H1 (cell line): ENCODE data around the gene USP17L10. TPM values are rescaled to one million over a fixed set of nuclear protein-coding genes. Genes with fewer than 3 reads are reported as not detected.

ENCODE experiments used
- polyA plus RNA-seq, 7 experiments: library from polyadenylated mRNA; depleted of rRNA in 3 of 7; stranded (reverse) in 5 of 7; unstranded in 2 of 7; fragments of >200 nt in 5 of 7; fragments of 200-250 nt in 2 of 7; gene quantifications; 1 replicate in 5 of 7; 2 replicates in 1 of 7; 4 replicates in 1 of 7; pipeline versions ENCODE4 v1.2.1 to v1.2.3, GENCODE V29; 2011 to 2013; ENCODE audit warnings: missing spikeins in 2 of 7, mixed read lengths in 2 of 7
- total RNA-seq: library from RNA; stranded (reverse); fragmentation: NEBNext Ultra II Directional; extraction: Animal tissue kit (Norgen Biotek cat#: 25700); gene quantifications from 2 replicates; pipeline ENCODE4 v1.2.1, GENCODE V29; 2021

USP17L10 gene
- total and polyA plus RNA-seq, 2 of the 8 experiments (the other 6 are each of a cell fraction or from before 2014, with no cell fraction given) = not detected

Other genes starting within 250 kb of the USP17L10 start
- not detected in 2 replicates for gene FAM90A26, start 40.2 kb upstream of the USP17L10 start, total RNA-seq
- gene FAM90A26, start 40.2 kb upstream of the USP17L10 start, polyA plus RNA-seq (2011; rRNA removed) = 0.05 TPM in 1 of 2 replicates, not detected in the other
- not detected in 2 replicates for gene USP17L11, start 4.7 kb downstream of the USP17L10 start, total RNA-seq
- gene USP17L11, start 4.7 kb downstream of the USP17L10 start, polyA plus RNA-seq (2011; rRNA removed) = not detected in 2 replicates
- not detected in 2 replicates for gene USP17L12, start 9.5 kb downstream of the USP17L10 start, total RNA-seq
- gene USP17L12, start 9.5 kb downstream of the USP17L10 start, polyA plus RNA-seq (2011; rRNA removed) = not detected in 2 replicates
- not detected in 2 replicates for gene USP17L13, start 14.2 kb downstream of the USP17L10 start, total RNA-seq
- gene USP17L13, start 14.2 kb downstream of the USP17L10 start, polyA plus RNA-seq (2011; rRNA removed) = not detected in 2 replicates
- gene USP17L15, start 23.7 kb downstream of the USP17L10 start, total RNA-seq = not detected in 2 replicates
- not detected in 2 replicates for gene USP17L15, start 23.7 kb downstream of the USP17L10 start, polyA plus RNA-seq (2011; rRNA removed)
- not detected in 2 replicates for gene USP17L17, start 33.2 kb downstream of the USP17L10 start, total RNA-seq
- not detected in 2 replicates for gene USP17L17, start 33.2 kb downstream of the USP17L10 start, polyA plus RNA-seq (2011; rRNA removed)
- gene USP17L18, start 38.0 kb downstream of the USP17L10 start, total RNA-seq = not detected in 2 replicates
- not detected in 2 replicates for gene USP17L18, start 38.0 kb downstream of the USP17L10 start, polyA plus RNA-seq (2011; rRNA removed)
- not detected in 2 replicates for gene USP17L19, start 42.7 kb downstream of the USP17L10 start, total RNA-seq
- gene USP17L19, start 42.7 kb downstream of the USP17L10 start, polyA plus RNA-seq (2011; rRNA removed) = not detected in 2 replicates
- gene USP17L20, start 47.5 kb downstream of the USP17L10 start, total RNA-seq = not detected in 2 replicates
- gene USP17L20, start 47.5 kb downstream of the USP17L10 start, polyA plus RNA-seq (2011; rRNA removed) = not detected in 2 replicates
- not detected in 2 replicates for gene USP17L21, start 52.2 kb downstream of the USP17L10 start, total RNA-seq
- not detected in 2 replicates for gene USP17L21, start 52.2 kb downstream of the USP17L10 start, polyA plus RNA-seq (2011; rRNA removed)
- gene USP17L22, start 57.0 kb downstream of the USP17L10 start, total RNA-seq = not detected in 2 replicates
- not detected in 2 replicates for gene USP17L22, start 57.0 kb downstream of the USP17L10 start, polyA plus RNA-seq (2011; rRNA removed)
- not detected in 2 replicates for gene USP17L24, start 114.5 kb downstream of the USP17L10 start, total RNA-seq
- not detected in 2 replicates for gene USP17L24, start 114.5 kb downstream of the USP17L10 start, polyA plus RNA-seq (2011; rRNA removed)
- gene USP17L25, start 119.3 kb downstream of the USP17L10 start, total RNA-seq = not detected in 2 replicates
- not detected in 2 replicates for gene USP17L25, start 119.3 kb downstream of the USP17L10 start, polyA plus RNA-seq (2011; rRNA removed)
- not detected in 2 replicates for gene USP17L26, start 124.0 kb downstream of the USP17L10 start, total RNA-seq
- gene USP17L26, start 124.0 kb downstream of the USP17L10 start, polyA plus RNA-seq (2011; rRNA removed) = not detected in 2 replicates
- gene USP17L5, start 128.7 kb downstream of the USP17L10 start, total RNA-seq = not detected in 2 replicates
- gene USP17L5, start 128.7 kb downstream of the USP17L10 start, polyA plus RNA-seq (2011; rRNA removed) = not detected in 2 replicates
- gene USP17L27, start 133.5 kb downstream of the USP17L10 start, total RNA-seq = not detected in 2 replicates
- not detected in 2 replicates for gene USP17L27, start 133.5 kb downstream of the USP17L10 start, polyA plus RNA-seq (2011; rRNA removed)
- gene USP17L28, start 138.2 kb downstream of the USP17L10 start, total RNA-seq = not detected in 2 replicates
- gene USP17L28, start 138.2 kb downstream of the USP17L10 start, polyA plus RNA-seq (2011; rRNA removed) = not detected in 2 replicates
- not detected in 2 replicates for gene USP17L29, start 143.0 kb downstream of the USP17L10 start, total RNA-seq
- not detected in 2 replicates for gene USP17L29, start 143.0 kb downstream of the USP17L10 start, polyA plus RNA-seq (2011; rRNA removed)
- gene USP17L30, start 152.5 kb downstream of the USP17L10 start, total RNA-seq = not detected in 2 replicates
- gene USP17L30, start 152.5 kb downstream of the USP17L10 start, polyA plus RNA-seq (2011; rRNA removed) = not detected in 2 replicates
- not detected in 2 replicates for gene DEFB131A, start 233.8 kb downstream of the USP17L10 start, total RNA-seq
- gene DEFB131A, start 233.8 kb downstream of the USP17L10 start, polyA plus RNA-seq (2011; rRNA removed) = not detected in 2 replicates